HuH-7 (cell line): ENCODE measurements around the gene BET1L.
"Not testable (repeated sequence)": the region's sequence is repeated elsewhere in the genome, so short reads cannot be mapped to it uniquely, and the experiment has no call there.

Source experiments
- DNase-seq: peaks from one replicate; pipeline ENCODE4 v3.0.0; 2011; ENCODE audit warnings: low spot score

The BET1L gene

GRCh38 chr11:207208-207862 lies at the start of gene BET1L, which contains the start of gene RIC8A:
BET1L (minus strand) TSS chr11:207399; CDS start chr11:207321, 78 bp downstream.
RIC8A (plus strand) TSS chr11:207708; CDS start chr11:208855, 1,147 bp downstream.
- DNase-seq: peak; percentile 90

GRCh38 chr11:255816-256215 lies 48.6 kb upstream of the BET1L start:
- DNase-seq: no peak

- no peak for DNase-seq
Observed at GRCh38 chr11:255176-255575, 48.0 kb upstream of the BET1L start.

- DNase-seq: no peak
Observed at GRCh38 chr11:253886-254270, 46.7 kb upstream of the BET1L start.

GRCh38 chr11:253160-253885 lies 46.1 kb upstream of the BET1L start:
- DNase-seq: no peak

GRCh38 chr11:252666-253065 lies 45.5 kb upstream of the BET1L start:
- DNase-seq: no peak

- DNase-seq: no peak
Observed at GRCh38 chr11:251550-251949, 44.4 kb upstream of the BET1L start.

GRCh38 chr11:250740-251299 lies 43.6 kb upstream of the BET1L start:
- peak; percentile 64 for DNase-seq

GRCh38 chr11:250274-250673 lies 43.1 kb upstream of the BET1L start:
- no peak for DNase-seq

GRCh38 chr11:249062-249461 lies 41.9 kb upstream of the BET1L start:
- no peak for DNase-seq

- no peak for DNase-seq
Observed at GRCh38 chr11:244376-244775, 37.2 kb upstream of the BET1L start.

- DNase-seq: no peak
Observed at GRCh38 chr11:241634-242033, 34.4 kb upstream of the BET1L start.

- DNase-seq: no peak
Observed at GRCh38 chr11:240315-240714, 33.1 kb upstream of the BET1L start.

GRCh38 chr11:238346-238745 lies 31.1 kb upstream of the BET1L start:
- not testable (repeated sequence) for DNase-seq

GRCh38 chr11:236774-237767 lies 29.9 kb upstream of the BET1L start, which contains the start of gene PSMD13:
PSMD13 (plus strand) TSS chr11:236976; CDS start chr11:237050, 74 bp downstream.
- DNase-seq: peak; percentile 84

GRCh38 chr11:235997-236773 lies 29.0 kb upstream of the BET1L start, which contains the start of gene SIRT3:
SIRT3 (minus strand) TSS chr11:236342; CDS start chr11:236328, 14 bp downstream.
- DNase-seq: peak; percentile 90

- DNase-seq: no peak
Observed at GRCh38 chr11:235609-235996, 28.4 kb upstream of the BET1L start.

GRCh38 chr11:235180-235579 lies 28.0 kb upstream of the BET1L start:
- DNase-seq: no peak

GRCh38 chr11:232783-233565 lies 25.8 kb upstream of the BET1L start:
- DNase-seq: no peak

- no peak for DNase-seq
Observed at GRCh38 chr11:230431-230830, 23.2 kb upstream of the BET1L start.
